Type B pancreatic cell (in vitro differentiated cells): Measurements from ENCODE around the gene ENPP1. TPM values are rescaled to one million over a fixed set of nuclear protein-coding genes. Genes with fewer than 3 reads are reported as not detected.

Experiments used
- DNase-seq: peaks from one replicate; pipeline ENCODE4 v3.0.0; 2021; ENCODE audit warnings: mixed read lengths; ENCODE audit not compliant: unreplicated experiment; ENCODE audit errors: extremely low spot score
- H3K27ac Mint-ChIP-seq: 2 replicates; pipeline ENCODE4 v1.8.0; 2021; ENCODE audit warnings: mild to moderate bottlenecking, mixed read lengths
- H3K27me3 Mint-ChIP-seq: 2 replicates; pipeline ENCODE4 v1.8.0; 2021; ENCODE audit warnings: mixed read lengths
- H3K36me3 Mint-ChIP-seq: 2 replicates; pipeline ENCODE4 v1.8.0; 2021; ENCODE audit warnings: mixed read lengths
- H3K4me1 Mint-ChIP-seq: one replicate; pipeline ENCODE4 v1.8.0; 2021; ENCODE audit warnings: mixed read lengths; ENCODE audit not compliant: unreplicated experiment
- H3K4me3 Mint-ChIP-seq: 2 replicates; pipeline ENCODE4 v1.8.0; 2021; ENCODE audit warnings: mild to moderate bottlenecking, mixed read lengths
- H3K9me3 Mint-ChIP-seq: 2 replicates; pipeline ENCODE4 v1.8.0; 2021; ENCODE audit warnings: mixed read lengths
- total RNA-seq: library from RNA; stranded (reverse); gene quantifications from 2 replicates; pipeline ENCODE4 v1.2.1, GENCODE V29; 2021; ENCODE audit warnings: low replicate concordance
- TF ChIP-seq, protein P1 (sequence below): fragments of 200-600 bp; sonication (generic); conservative IDR thresholded peaks from 2 replicates; pipeline ENCODE4 v1.5.0; 2021; ENCODE audit warnings: antibody characterized with exemption, mild to moderate bottlenecking

The ENPP1 gene
- total RNA-seq, 1 donor from 2014 or later = 13.4 TPM

DNA sequence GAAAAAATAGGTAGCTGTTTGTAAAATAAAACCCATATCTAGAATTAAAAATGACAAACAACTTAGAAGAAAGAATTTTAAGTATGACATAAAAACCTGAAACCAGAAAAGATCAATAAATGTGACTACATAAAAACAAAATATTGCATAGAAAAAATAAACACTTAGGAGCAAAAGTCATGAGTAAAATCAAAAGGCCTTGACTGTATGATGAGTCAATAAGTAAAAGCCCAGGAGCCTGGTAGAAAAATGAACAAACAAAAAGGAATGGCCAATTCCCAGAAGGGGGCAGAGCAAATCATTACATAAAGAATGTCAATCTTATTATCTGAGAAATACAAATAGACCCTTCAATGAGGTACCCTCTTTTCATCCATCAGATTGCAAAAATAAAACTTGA is 20.7 kb upstream of the ENPP1 start:
- no peak for DNase-seq
- Mint-ChIP-seq H3K36me3 (no peaks in the 10 kb centered on the region), H3K27me3 (peaks cover 12% of the 10 kb centered on the region), H3K9me3 (no peaks in the 10 kb centered on the region), H3K4me1 (peaks cover 6% of the 10 kb centered on the region), H3K27ac (no peak overlapping the region), H3K4me3 (no peak overlapping the region)
- TF ChIP-seq, protein P1, sequence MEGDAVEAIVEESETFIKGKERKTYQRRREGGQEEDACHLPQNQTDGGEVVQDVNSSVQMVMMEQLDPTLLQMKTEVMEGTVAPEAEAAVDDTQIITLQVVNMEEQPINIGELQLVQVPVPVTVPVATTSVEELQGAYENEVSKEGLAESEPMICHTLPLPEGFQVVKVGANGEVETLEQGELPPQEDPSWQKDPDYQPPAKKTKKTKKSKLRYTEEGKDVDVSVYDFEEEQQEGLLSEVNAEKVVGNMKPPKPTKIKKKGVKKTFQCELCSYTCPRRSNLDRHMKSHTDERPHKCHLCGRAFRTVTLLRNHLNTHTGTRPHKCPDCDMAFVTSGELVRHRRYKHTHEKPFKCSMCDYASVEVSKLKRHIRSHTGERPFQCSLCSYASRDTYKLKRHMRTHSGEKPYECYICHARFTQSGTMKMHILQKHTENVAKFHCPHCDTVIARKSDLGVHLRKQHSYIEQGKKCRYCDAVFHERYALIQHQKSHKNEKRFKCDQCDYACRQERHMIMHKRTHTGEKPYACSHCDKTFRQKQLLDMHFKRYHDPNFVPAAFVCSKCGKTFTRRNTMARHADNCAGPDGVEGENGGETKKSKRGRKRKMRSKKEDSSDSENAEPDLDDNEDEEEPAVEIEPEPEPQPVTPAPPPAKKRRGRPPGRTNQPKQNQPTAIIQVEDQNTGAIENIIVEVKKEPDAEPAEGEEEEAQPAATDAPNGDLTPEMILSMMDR = no peak

DNA sequence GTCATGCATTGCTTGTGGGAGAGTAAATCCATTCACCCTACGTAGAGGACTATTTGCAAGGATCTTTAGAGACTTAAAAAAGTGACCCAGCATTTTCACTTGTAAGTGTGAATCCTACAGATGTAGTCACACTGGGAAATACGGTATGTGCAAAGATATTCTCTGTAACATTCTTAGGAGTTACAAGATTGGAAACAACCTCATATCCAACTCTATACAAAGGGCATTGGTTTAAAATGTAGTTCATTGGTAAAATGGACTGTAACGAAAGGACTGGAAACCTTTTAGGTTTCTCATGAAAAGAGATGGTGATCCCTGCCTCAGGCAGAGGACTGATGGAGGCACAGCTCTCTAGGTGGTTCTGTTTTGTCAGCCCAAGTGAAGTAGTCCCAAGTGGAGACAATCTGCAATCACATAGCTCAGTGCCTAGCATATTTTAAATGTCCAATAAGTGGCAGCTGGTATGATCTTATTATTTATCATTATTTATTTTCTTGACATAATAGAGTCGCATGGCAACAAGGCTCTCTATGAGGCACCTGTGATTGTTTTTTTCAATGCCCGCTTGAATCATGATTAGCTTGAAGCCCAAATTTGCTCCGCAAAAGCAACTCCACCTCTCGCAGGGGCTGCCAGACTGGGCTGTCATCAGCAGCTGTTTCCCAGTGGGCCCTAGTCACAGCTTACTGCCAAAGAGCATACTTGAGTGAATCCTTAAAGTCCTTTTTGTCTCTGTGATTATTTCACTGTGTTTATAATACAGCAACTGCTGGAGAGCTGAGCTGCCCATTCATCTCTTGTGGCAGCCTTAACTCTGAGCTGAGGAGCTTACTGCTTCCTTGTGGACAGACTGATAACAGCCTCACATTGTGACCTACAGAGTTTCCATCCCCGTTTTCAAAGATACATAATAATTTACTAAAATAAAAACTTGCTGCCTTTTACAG is 19.8 kb upstream of the ENPP1 start:
- no peak for DNase-seq
- no peak overlapping the region for H3K27ac Mint-ChIP-seq
- H3K4me3 Mint-ChIP-seq = no peak overlapping the region
- no peaks in the 10 kb centered on the region for H3K36me3 Mint-ChIP-seq
- TF ChIP-seq, protein P1 = no peak
- peaks cover 6% of the 10 kb centered on the region for H3K4me1 Mint-ChIP-seq
- H3K9me3 Mint-ChIP-seq = no peaks in the 10 kb centered on the region
- peaks cover 12% of the 10 kb centered on the region for H3K27me3 Mint-ChIP-seq

DNA sequence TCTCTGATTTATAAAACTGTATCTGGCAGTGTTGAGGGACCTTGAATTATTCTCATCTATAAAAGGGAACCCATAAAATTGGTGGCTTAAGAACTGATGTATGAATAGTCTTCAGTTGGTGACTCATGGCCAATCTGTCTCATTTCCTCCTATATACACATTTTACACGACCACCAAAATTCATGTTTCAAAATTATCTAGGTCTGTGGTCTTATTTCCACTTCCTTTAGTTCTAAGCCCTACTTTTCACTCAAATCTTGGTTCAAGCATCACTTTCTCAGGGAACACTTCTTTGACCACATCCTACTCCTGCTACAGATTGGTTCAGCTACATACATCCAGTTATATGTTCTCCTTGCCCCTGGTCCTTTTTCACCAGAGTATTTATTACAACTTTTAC is 18.6 kb upstream of the ENPP1 start:
- TF ChIP-seq, protein P1 = no peak
- Mint-ChIP-seq H3K27ac (no peak overlapping the region), H3K36me3 (no peaks in the 10 kb centered on the region)

DNA sequence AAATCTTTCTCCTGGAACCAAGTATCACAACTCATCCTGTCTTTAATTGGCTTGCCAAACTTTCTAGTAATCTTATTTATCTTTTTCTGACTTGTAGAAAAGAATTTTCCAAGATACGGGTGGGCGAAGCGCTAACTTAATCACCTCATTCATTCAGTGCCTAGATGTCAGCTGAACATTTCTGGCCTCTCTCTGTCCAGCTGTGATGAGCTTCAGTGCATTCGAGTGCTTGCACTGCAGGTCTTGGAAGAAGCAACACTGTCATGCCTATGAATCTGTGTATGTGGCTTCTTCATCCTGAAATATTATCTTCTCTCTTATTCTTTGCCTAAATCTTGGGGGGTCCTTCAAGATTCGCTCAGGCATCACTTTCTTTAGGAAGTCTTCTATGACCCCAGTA is 16.3 kb upstream of the ENPP1 start:
- Mint-ChIP-seq H3K27me3 (peaks cover 15% of the 10 kb centered on the region), H3K27ac (no peak overlapping the region), H3K4me3 (no peak overlapping the region), H3K36me3 (no peaks in the 10 kb centered on the region), H3K9me3 (no peaks in the 10 kb centered on the region), H3K4me1 (peaks cover 6% of the 10 kb centered on the region)
- TF ChIP-seq, protein P1 = no peak
- DNase-seq = no peak

More for the DNA sequence above, 18.6 kb upstream of the ENPP1 start:
- DNase-seq = no peak
- H3K4me3 Mint-ChIP-seq = no peak overlapping the region
- peaks cover 6% of the 10 kb centered on the region for H3K4me1 Mint-ChIP-seq
- no peaks in the 10 kb centered on the region for H3K9me3 Mint-ChIP-seq
- peaks cover 12% of the 10 kb centered on the region for H3K27me3 Mint-ChIP-seq

DNA sequence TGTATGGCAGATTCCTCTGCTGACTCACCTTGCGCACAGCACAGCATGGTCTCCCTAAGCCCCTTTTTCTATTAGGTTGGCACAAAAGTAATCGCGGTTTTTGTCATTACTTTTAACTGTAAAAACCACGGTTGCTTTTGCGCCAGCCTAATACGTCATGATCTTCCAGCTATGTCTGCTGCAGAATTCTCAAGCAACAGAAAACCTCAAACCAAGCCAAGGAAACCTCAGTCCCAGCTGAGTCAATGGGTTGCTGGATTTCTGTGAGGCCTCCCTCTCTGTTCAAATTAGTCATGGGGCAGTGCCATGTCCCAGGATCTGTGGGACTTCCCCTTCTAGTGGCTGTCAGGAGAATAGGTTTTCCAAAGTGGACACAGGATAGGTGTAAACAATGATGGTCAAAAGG is 15.7 kb upstream of the ENPP1 start:
- TF ChIP-seq, protein P1 = no peak
- H3K9me3 Mint-ChIP-seq = no peaks in the 10 kb centered on the region
- H3K4me3 Mint-ChIP-seq = no peak overlapping the region
- H3K4me1 Mint-ChIP-seq = peaks cover 6% of the 10 kb centered on the region
- no peak for DNase-seq
- H3K27me3 Mint-ChIP-seq = peaks cover 21% of the 10 kb centered on the region
- no peaks in the 10 kb centered on the region for H3K36me3 Mint-ChIP-seq
- no peak overlapping the region for H3K27ac Mint-ChIP-seq
